ENCODE data around the gene RPS6KC1.

Gene RPS6KC1

GRCh38 chr1:213284626-213285025, 233.6 kb downstream of the RPS6KC1 start:
- no peaks in the 10 kb centered on the region for H3K9me3 ChIP-seq (ENCODE audit: control insufficient read depth, low read length)

DNA sequence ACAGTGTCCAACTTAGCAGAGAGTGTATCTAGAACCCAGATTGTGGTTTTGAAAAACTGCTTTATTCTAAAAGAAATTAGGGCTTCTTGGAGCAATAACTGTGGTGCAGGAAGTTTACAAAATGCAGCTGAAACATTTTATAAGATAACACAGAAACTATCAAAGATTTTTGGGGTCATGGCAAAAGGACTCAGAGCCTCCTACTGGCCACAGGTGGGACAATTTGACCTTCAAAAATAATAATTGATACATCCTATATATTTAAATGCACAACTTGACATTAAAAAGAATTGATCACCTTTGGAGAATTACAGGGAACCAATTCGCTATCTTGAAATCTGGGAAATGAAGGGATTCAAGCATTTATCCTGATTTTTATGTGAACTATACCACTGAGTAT, 235.2 kb downstream of the RPS6KC1 start:
- H3K18ac ChIP-seq (ENCODE audit: low read depth in 1 of 2, low read length in 2 of 2): no peak overlapping the region
- H4K8ac ChIP-seq (ENCODE audit: low read length): no peak overlapping the region
- DNase-seq: no peak
- no peak overlapping the region for H2AK5ac ChIP-seq (ENCODE audit: low read length, severe bottlenecking)
- no peaks in the 10 kb centered on the region for H3K9me3 ChIP-seq (ENCODE audit: control insufficient read depth, low read length)
- H3K4me1 ChIP-seq (ENCODE audit: control insufficient read depth, insufficient read depth, low read depth, low read length): no peaks in the 10 kb centered on the region
- no peak overlapping the region for H2AFZ ChIP-seq (ENCODE audit: low read depth, low read length)
- H3K79me1 ChIP-seq (replicated peaks; ENCODE audit: low read length, poor library complexity, severe bottlenecking): no peaks in the 10 kb centered on the region
- no peak overlapping the region for H2BK5ac ChIP-seq (ENCODE audit: low read depth, low read length, poor library complexity, severe bottlenecking)
- no peak overlapping the region for H3K9ac ChIP-seq (ENCODE audit: low read length)
- H4K91ac ChIP-seq (ENCODE audit: low read length): no peak overlapping the region
- H3K4me2 ChIP-seq (ENCODE audit: low read length, poor library complexity, severe bottlenecking): no peak overlapping the region
- H3K27ac ChIP-seq (ENCODE audit: low read length, poor library complexity, severe bottlenecking): no peak overlapping the region
- H3K4ac ChIP-seq (ENCODE audit: low read depth in 1 of 2, low read length in 2 of 2): no peak overlapping the region
- WGBS: no CpG with 5 or more reads among the region's 1 CpG
- peaks cover 0 to 4% of the 10 kb centered on the region in 2 experiments for H3K36me3 ChIP-seq (ENCODE audit: control insufficient read depth in 1 of 2, insufficient read depth in 2 of 2, low read depth in 1 of 2, low read length in 2 of 2)
- H2BK15ac ChIP-seq (ENCODE audit: low read depth, poor library complexity, severe bottlenecking): no peak overlapping the region
- H3K23ac ChIP-seq (ENCODE audit: low read length in 2 of 2): no peak overlapping the region
- H2BK12ac ChIP-seq (ENCODE audit: low read length in 2 of 2): no peak overlapping the region
- no peak overlapping the region for H3K4me3 ChIP-seq (ENCODE audit: insufficient read depth in 1 of 2, low read depth in 1 of 2, low read length in 2 of 2)
- H2BK120ac ChIP-seq (ENCODE audit: low read depth, low read length): no peak overlapping the region
- H3K14ac ChIP-seq (ENCODE audit: low read length in 2 of 2): no peak overlapping the region
- no peaks in the 10 kb centered on the region for H3K27me3 ChIP-seq (ENCODE audit: control insufficient read depth in 1 of 2, insufficient read depth in 1 of 2, low read length in 2 of 2)

More at GRCh38 chr1:213284626-213285025, 233.6 kb downstream of the RPS6KC1 start:
- Histone ChIP-seq H3K27ac (ENCODE audit: low read length, poor library complexity, severe bottlenecking) (peak overlapping the region; percentile 46), H3K4me3 (ENCODE audit: insufficient read depth in 1 of 2, low read depth in 1 of 2, low read length in 2 of 2) (no peak overlapping the region), H2BK15ac (ENCODE audit: low read depth, poor library complexity, severe bottlenecking) (no peak overlapping the region), H2AFZ (ENCODE audit: low read depth, low read length) (no peak overlapping the region), H2BK5ac (ENCODE audit: low read depth, low read length, poor library complexity, severe bottlenecking) (no peak overlapping the region), H3K9ac (ENCODE audit: low read length) (no peak overlapping the region), H3K36me3 (ENCODE audit: control insufficient read depth in 1 of 2, insufficient read depth in 2 of 2, low read depth in 1 of 2, low read length in 2 of 2) (peaks cover 0 to 4% of the 10 kb centered on the region in 2 experiments), H3K4ac (ENCODE audit: low read depth in 1 of 2, low read length in 2 of 2) (no peak overlapping the region), H4K91ac (ENCODE audit: low read length) (no peak overlapping the region), H3K27me3 (ENCODE audit: control insufficient read depth in 1 of 2, insufficient read depth in 1 of 2, low read length in 2 of 2) (no peaks in the 10 kb centered on the region), H3K18ac (ENCODE audit: low read depth in 1 of 2, low read length in 2 of 2) (no peak overlapping the region), H2BK120ac (ENCODE audit: low read depth, low read length) (no peak overlapping the region), H3K4me2 (ENCODE audit: low read length, poor library complexity, severe bottlenecking) (no peak overlapping the region), H3K79me1 (replicated peaks; ENCODE audit: low read length, poor library complexity, severe bottlenecking) (no peaks in the 10 kb centered on the region), H4K8ac (ENCODE audit: low read length) (no peak overlapping the region), H3K23ac (ENCODE audit: low read length in 2 of 2) (no peak overlapping the region), H3K14ac (ENCODE audit: low read length in 2 of 2) (no peak overlapping the region), H2AK5ac (ENCODE audit: low read length, severe bottlenecking) (no peak overlapping the region), H2BK12ac (ENCODE audit: low read length in 2 of 2) (no peak overlapping the region), H3K4me1 (ENCODE audit: control insufficient read depth, insufficient read depth, low read depth, low read length) (no peaks in the 10 kb centered on the region)
- DNase-seq: peak; percentile 57

DNA sequence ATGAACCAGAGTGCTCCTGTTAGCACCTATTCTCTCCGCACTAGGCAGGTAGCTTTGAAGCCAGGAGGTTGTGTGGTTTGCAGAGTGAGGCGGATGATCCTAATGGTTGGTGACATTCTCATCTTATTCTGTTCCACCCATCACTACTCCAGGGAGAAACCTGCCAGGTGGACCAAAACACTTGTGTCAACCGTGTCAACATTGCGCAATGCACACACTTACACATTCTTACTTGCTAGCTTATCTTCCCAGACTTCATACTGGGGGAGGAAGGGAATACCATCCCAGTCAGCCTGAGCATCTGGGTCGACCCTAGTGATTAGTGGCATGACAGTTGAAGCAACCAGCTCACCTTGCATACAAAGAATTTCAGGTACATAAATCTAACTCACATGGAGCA, 236.9 kb downstream of the RPS6KC1 start:
- Histone ChIP-seq H3K23ac (ENCODE audit: low read length in 2 of 2) (no peak overlapping the region), H4K91ac (ENCODE audit: low read length) (no peak overlapping the region), H3K9ac (ENCODE audit: low read length) (no peak overlapping the region), H3K27me3 (ENCODE audit: control insufficient read depth in 1 of 2, insufficient read depth in 1 of 2, low read length in 2 of 2) (no peaks in the 10 kb centered on the region), H2BK15ac (ENCODE audit: low read depth, poor library complexity, severe bottlenecking) (no peak overlapping the region), H3K79me1 (replicated peaks; ENCODE audit: low read length, poor library complexity, severe bottlenecking) (no peaks in the 10 kb centered on the region), H3K4ac (ENCODE audit: low read depth in 1 of 2, low read length in 2 of 2) (no peak overlapping the region), H3K27ac (ENCODE audit: low read length, poor library complexity, severe bottlenecking) (no peak overlapping the region), H4K8ac (ENCODE audit: low read length) (no peak overlapping the region), H3K4me1 (ENCODE audit: control insufficient read depth, insufficient read depth, low read depth, low read length) (no peaks in the 10 kb centered on the region), H2BK12ac (ENCODE audit: low read length in 2 of 2) (no peak overlapping the region), H3K36me3 (ENCODE audit: control insufficient read depth in 1 of 2, insufficient read depth in 2 of 2, low read depth in 1 of 2, low read length in 2 of 2) (no peaks in the 10 kb centered on the region), H3K4me3 (ENCODE audit: insufficient read depth in 1 of 2, low read depth in 1 of 2, low read length in 2 of 2) (no peak overlapping the region), H3K14ac (ENCODE audit: low read length in 2 of 2) (no peak overlapping the region), H3K9me3 (ENCODE audit: control insufficient read depth, low read length) (no peaks in the 10 kb centered on the region), H2BK120ac (ENCODE audit: low read depth, low read length) (no peak overlapping the region), H3K18ac (ENCODE audit: low read depth in 1 of 2, low read length in 2 of 2) (no peak overlapping the region), H2BK5ac (ENCODE audit: low read depth, low read length, poor library complexity, severe bottlenecking) (no peak overlapping the region), H2AFZ (ENCODE audit: low read depth, low read length) (no peak overlapping the region), H2AK5ac (ENCODE audit: low read length, severe bottlenecking) (no peak overlapping the region), H3K4me2 (ENCODE audit: low read length, poor library complexity, severe bottlenecking) (no peak overlapping the region)
- WGBS: 94% methylated on average over 4 of the region's 5 CpGs
- DNase-seq: no peak

GRCh38 chr1:213291526-213291925, 240.5 kb downstream of the RPS6KC1 start:
- H3K9ac ChIP-seq (ENCODE audit: low read length): no peak overlapping the region
- no peaks in the 10 kb centered on the region for H3K36me3 ChIP-seq (ENCODE audit: control insufficient read depth in 1 of 2, insufficient read depth in 2 of 2, low read depth in 1 of 2, low read length in 2 of 2)
- H3K4me3 ChIP-seq (ENCODE audit: insufficient read depth in 1 of 2, low read depth in 1 of 2, low read length in 2 of 2): no peak overlapping the region
- 55% methylated on average over 1 of the region's 4 CpGs for WGBS
- no peak overlapping the region for H2BK5ac ChIP-seq (ENCODE audit: low read depth, low read length, poor library complexity, severe bottlenecking)
- H2BK120ac ChIP-seq (ENCODE audit: low read depth, low read length): no peak overlapping the region
- no peaks in the 10 kb centered on the region for H3K79me1 ChIP-seq (replicated peaks; ENCODE audit: low read length, poor library complexity, severe bottlenecking)
- H2AK5ac ChIP-seq (ENCODE audit: low read length, severe bottlenecking): no peak overlapping the region
- no peaks in the 10 kb centered on the region for H3K4me1 ChIP-seq (ENCODE audit: control insufficient read depth, insufficient read depth, low read depth, low read length)
- H2BK12ac ChIP-seq (ENCODE audit: low read length in 2 of 2): no peak overlapping the region
- peaks cover 9% of the 10 kb centered on the region for H3K9me3 ChIP-seq (ENCODE audit: control insufficient read depth, low read length)
- no peak overlapping the region for H4K91ac ChIP-seq (ENCODE audit: low read length)
- no peak overlapping the region for H2AFZ ChIP-seq (ENCODE audit: low read depth, low read length)
- no peak overlapping the region for H2BK15ac ChIP-seq (ENCODE audit: low read depth, poor library complexity, severe bottlenecking)
- H3K27me3 ChIP-seq (ENCODE audit: control insufficient read depth in 1 of 2, insufficient read depth in 1 of 2, low read length in 2 of 2): no peaks in the 10 kb centered on the region
- no peak for DNase-seq
- H3K23ac ChIP-seq (ENCODE audit: low read length in 2 of 2): no peak overlapping the region
- no peak overlapping the region for H3K4ac ChIP-seq (ENCODE audit: low read depth in 1 of 2, low read length in 2 of 2)
- H3K14ac ChIP-seq (ENCODE audit: low read length in 2 of 2): no peak overlapping the region
- no peak overlapping the region for H3K27ac ChIP-seq (ENCODE audit: low read length, poor library complexity, severe bottlenecking)
- H3K18ac ChIP-seq (ENCODE audit: low read depth in 1 of 2, low read length in 2 of 2): no peak overlapping the region
- H4K8ac ChIP-seq (ENCODE audit: low read length): no peak overlapping the region
- no peak overlapping the region for H3K4me2 ChIP-seq (ENCODE audit: low read length, poor library complexity, severe bottlenecking)
